ENCODE results near the gene FOXF1.

- TF ChIP-seq CTCF (IDR thresholded peaks at IDR 0.05) = no peak
- no peak for TF ChIP-seq TCF7L2 (IDR thresholded peaks at IDR 0.05; ENCODE audit: low read depth, low read length)
- no peak for TF ChIP-seq POLR2AphosphoS5 (IDR thresholded peaks at IDR 0.05; ENCODE audit: low read depth, low read length)
- TF ChIP-seq REST (IDR thresholded peaks at IDR 0.05; ENCODE audit: insufficient read depth in 1 of 2, low read depth in 2 of 2, low read length in 1 of 2) = no peak
These were observed 12.9 kb downstream of the FOXF1 start for GRCh38 chr16:86523166-86523740.

All from Panc1 (cell line).